Activated CD8-positive, alpha-beta memory T cell treated with anti-CD3 and anti-CD28 coated beads, Interleukin-2, amount 50 U/mL, for 1 hour (primary cell): ENCODE measurements around the gene GPC6.

Source experiments
- DNase-seq: peaks from one replicate; pipeline ENCODE4 v3.0.0-alpha.2; 2020; ENCODE audit errors: extremely low read depth

Gene GPC6

DNA sequence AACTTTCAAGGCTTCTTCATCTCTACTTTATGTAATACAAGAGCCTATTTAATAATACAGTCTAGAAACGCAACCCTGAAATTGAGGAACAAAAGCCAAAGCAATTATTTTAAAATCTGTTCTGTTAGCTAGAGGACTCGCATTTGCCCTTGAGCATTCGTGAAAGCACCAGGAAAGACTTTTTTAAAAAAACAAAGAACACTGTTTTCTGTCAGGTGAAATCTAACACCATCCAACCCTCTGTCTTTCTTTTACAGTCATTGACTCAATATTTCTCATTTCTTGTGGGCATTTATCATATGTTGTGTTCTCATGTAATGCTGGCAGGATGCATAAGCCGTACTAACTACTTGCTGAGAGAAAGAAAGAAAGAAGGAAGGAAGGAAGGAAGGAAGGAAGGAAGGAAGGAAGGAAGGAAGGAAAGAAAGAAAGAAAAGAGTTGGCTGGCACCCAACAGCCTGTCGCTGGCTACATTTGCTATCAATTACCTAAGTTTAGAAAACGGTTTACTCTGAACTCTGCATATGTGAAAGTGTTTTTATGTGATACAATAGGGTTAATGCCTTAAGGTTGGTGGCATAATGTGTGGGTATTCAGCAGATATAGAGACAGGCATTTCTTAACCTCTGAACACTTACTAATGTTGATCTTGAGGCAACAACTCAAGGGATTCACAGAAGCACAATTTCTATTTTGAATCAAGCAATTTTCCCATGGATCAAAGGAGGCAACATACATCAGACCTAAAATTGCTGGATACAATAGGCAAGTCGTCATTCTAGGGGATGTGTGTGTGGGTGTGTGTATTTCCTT lies 807.4 kb downstream of the GPC6 start:
- no peak for DNase-seq

DNA sequence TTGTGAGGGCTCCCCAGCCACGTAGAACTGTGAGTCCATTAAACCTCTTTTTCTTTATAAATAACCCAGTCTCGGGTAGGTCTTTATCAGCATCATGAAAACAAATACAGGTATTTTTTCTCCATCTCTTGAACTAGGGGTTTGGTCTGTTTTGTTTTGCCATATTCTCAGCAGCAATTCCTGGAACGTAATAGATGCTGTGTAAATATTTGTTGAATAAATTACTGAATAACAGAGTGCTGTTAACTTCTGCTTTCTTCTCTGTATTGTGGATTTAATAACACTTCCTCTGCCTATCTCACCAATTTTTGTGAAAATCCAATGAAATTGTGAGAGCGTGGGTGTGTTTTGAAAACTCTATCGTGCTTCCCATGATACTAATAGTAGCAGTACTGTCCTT lies 823.4 kb downstream of the GPC6 start:
- DNase-seq, result no peak

DNA sequence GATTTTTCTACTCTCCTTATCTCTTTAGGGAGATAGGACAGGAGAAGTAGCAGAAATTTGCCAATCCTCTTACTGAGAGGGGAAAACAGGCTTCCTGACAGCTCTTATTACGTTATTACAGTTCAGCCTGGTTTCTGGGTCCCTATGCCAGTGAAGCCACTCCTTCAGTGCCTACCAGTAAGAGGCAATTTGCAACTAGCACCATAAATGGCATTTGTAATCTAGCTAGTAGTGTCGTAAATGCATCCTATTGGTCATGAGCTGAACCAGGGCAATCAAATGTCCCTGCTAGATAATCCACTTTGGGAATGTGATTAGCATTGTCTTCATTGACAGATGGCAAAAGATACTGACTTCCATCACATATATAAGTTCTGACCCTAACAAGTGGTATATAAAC lies 824.1 kb downstream of the GPC6 start:
- DNase-seq, result no peak

GRCh38 chr13:94053986-94054593 lies 827.5 kb downstream of the GPC6 start:
- no peak for DNase-seq

DNA sequence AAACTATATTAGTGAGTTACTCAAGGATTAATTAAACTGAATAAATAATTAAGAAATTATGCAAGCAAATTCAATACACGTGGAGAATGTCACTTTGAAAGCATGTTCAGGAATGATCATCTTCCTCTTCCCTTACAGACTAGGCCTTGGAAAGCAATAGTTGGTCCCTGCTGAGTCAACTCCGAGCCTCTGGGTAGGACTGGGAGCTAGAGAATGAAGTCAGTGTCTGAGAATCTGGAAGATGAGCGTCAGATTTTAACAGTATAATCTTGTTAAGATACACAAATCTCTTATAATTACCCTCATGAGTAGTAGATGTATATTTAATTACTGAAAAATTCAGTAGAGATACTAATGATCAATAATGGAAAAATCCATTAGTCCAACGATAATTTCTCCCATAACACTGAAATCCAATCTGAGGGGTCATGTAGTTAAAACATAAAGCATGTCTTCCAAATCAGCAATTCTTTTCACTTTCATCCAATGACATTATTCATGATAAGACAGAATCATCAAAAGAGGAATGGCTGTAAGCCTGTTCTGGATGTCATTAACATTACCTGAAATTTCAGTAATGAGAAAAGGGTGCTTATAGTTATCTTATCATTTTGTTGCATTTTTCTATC lies 829.9 kb downstream of the GPC6 start:
- DNase-seq, result no peak

GRCh38 chr13:94057618-94058186 lies 831.1 kb downstream of the GPC6 start:
- no peak for DNase-seq

- no peak for DNase-seq
Measured at GRCh38 chr13:94058821-94059360, 832.3 kb downstream of the GPC6 start.

GRCh38 chr13:94061301-94061700 lies 834.7 kb downstream of the GPC6 start:
- no peak for DNase-seq

GRCh38 chr13:94063096-94063495 lies 836.5 kb downstream of the GPC6 start:
- no peak for DNase-seq

GRCh38 chr13:94063848-94064247 lies 837.2 kb downstream of the GPC6 start:
- DNase-seq, result no peak

DNA sequence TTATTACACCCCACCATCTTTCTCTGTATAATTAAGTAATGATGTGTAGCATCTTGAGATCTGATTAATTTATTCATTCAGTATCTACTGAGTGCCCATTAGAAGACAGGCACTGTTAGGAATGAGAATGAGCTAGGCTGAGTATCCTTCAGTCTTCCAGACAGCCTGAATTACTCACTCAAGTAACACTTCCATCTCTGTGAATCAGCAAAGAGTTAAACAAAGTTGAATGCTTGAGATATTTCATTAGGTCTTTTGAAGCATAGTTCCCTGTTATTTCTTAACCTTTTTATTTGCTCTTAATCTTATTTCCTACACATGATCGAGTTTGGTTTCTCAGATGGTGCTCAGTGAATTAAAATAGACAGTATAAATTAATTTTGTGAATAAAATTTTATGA lies 839.1 kb downstream of the GPC6 start:
- no peak for DNase-seq

DNA sequence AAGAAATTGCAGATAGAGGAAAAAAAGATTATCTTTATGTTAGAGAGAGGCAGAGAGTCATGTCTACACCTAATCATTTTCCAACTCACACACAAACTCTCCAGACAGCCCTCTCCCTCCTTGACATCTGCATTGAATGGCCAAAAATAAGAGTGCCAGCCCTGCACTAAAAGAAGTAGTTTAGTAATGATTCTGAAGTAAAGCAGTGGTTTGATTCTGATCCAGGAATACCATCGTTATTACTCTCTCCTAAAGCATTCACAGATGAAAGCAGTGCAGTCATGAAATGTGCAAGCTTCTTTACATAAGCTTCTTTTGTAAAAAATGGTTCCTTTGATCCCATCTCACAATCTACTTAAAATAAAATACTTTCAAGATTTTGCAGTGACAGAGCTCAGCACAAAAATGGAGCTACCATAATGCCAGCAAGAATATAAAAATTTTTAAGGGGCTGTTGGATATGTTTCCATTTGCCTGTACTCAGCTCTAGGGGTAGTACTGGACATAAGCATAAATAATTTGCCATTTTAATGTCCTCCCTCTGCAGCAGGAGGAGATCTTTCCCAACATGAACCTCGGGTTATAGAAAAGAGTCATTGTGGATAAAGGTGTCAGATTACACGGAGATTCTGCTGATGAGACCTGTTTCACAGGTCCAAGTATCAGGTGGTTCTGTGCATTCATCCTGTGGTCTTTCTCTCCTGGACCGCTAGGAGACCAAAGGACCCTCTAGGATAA lies 846.6 kb downstream of the GPC6 start:
- no peak for DNase-seq

DNA sequence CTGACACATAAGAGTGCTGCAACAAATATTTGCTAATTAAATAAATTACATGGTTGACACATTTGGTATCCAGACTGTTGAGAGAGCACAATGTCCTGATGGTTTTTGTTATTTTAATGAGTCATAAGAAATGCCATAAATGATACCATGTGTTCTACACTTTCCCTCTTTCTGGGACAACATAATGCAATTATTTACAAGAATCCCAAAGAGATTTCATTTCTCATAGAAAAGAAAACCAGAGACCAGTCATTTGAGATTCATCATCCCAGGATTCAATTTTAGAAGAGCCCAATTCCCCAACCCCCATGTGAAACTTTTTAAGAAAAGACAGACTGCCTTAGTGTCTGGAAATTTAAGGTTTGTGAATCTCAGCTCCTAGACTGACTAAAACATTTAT lies 853.3 kb downstream of the GPC6 start:
- DNase-seq, result no peak

- no peak for DNase-seq
Measured at GRCh38 chr13:94080527-94080926, 853.9 kb downstream of the GPC6 start.

- no peak for DNase-seq
Measured at GRCh38 chr13:94087100-94087499, 860.5 kb downstream of the GPC6 start.

GRCh38 chr13:94088742-94089141 lies 862.1 kb downstream of the GPC6 start:
- DNase-seq, result no peak

GRCh38 chr13:94090773-94091480 lies 864.3 kb downstream of the GPC6 start:
- no peak for DNase-seq

- no peak for DNase-seq
Measured at GRCh38 chr13:94093652-94094315, 867.2 kb downstream of the GPC6 start.

GRCh38 chr13:94109715-94110374 lies 883.2 kb downstream of the GPC6 start:
- DNase-seq, result no peak

DNA sequence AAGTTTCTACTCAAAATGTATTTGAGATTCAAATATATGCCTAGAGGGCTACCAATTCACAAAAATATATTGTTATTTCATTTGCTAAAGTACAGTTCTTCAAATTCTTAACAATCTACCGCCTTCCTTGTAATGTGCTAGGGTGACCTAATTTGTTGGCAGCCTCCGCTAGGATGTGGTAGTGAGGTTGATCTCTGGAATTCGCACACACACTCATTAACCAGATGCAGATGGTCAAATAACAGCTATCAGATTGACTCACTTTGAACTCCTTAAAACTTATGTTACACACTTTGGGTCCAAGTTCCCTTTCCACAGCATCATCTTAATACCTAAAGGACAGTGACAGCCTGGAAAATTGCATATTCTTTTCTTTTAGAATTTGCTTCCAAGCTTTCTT lies 885.6 kb downstream of the GPC6 start:
- no peak for DNase-seq
